H1 (cell line): ENCODE results near the gene SLC15A2. TPM values are rescaled to one million over a fixed set of nuclear protein-coding genes. Genes with fewer than 3 reads are reported as not detected.

Experiments
- CTCF ChIA-PET: fragments of 300-600 bp; sonication (Branson Sonifier 250); formaldehyde crosslinking; loops from one replicate; lab custom pipeline; 2021; ENCODE audit not compliant: partially characterized antibody; lab: Charles Lee
- POLR2A ChIA-PET: fragments of 300-600 bp; sonication (Branson Sonifier 250); formaldehyde crosslinking; loops from one replicate; lab custom pipeline; 2021; ENCODE audit warnings: inconsistent platforms; ENCODE audit not compliant: partially characterized antibody; lab: Charles Lee
- DNase-seq, 2 experiments: peaks; one replicate each; pipeline versions ENCODE4 v3.0.0 to v3.0.0-alpha.2; 2010 to 2022; ENCODE audit warnings: low spot score in 2 of 2, low read depth in 1 of 2, mixed read lengths in 1 of 2
- FAIRE-seq: peaks from 2 replicates; lab custom pipeline; 2011; peaks lifted over from hg19 to GRCh38; lab: Jason Lieb, UNC
- H2AFZ ChIP-seq: 2 replicates; pipeline ENCODE4 v1.8.1; 2012; ENCODE audit warnings: low read length, inconsistent platforms
- H2AK5ac ChIP-seq: 2 replicates; pipeline ENCODE4 v1.6.1; 2013; ENCODE audit warnings: low read depth, low read length
- H2BK120ac ChIP-seq: replicated peaks from 2 replicates; pipeline ENCODE3; 2013; ENCODE audit warnings: low read depth, low read length, inconsistent platforms
- H2BK12ac ChIP-seq: 2 replicates; pipeline ENCODE4 v1.6.1; 2013; ENCODE audit warnings: low read depth, low read length
- H2BK15ac ChIP-seq: 2 replicates; pipeline ENCODE4 v1.6.1; 2013; ENCODE audit warnings: low read length
- H2BK20ac ChIP-seq: 2 replicates; pipeline ENCODE4 v1.6.1; 2013; ENCODE audit warnings: low read length
- H2BK5ac ChIP-seq: 2 replicates; pipeline ENCODE4 v1.6.1; 2013; ENCODE audit warnings: low read depth, low read length
- H3K14ac ChIP-seq: 2 replicates; pipeline ENCODE4 v1.6.1; 2013; ENCODE audit warnings: inconsistent platforms; ENCODE audit not compliant: insufficient read length
- H3K18ac ChIP-seq: 2 replicates; pipeline ENCODE4 v1.6.1; 2013; ENCODE audit warnings: low read length; ENCODE audit errors: extremely low read depth
- H3K23ac ChIP-seq: 2 replicates; pipeline ENCODE4 v1.6.1; 2013; ENCODE audit warnings: inconsistent platforms; ENCODE audit not compliant: insufficient read length
- H3K23me2 ChIP-seq: 2 replicates; pipeline ENCODE4 v1.6.1; 2013; ENCODE audit warnings: low read depth, low read length
- H3K27ac ChIP-seq: 2 replicates; pipeline ENCODE4 v1.6.1; 2011; ENCODE audit warnings: low read depth, low read length, inconsistent platforms
- H3K27me3 ChIP-seq, 4 experiments: replicated peaks in 1 of 4; 1 replicate in 1 of 4; 2 replicates in 3 of 4; pipeline versions ENCODE4 v1.6.1 to v1.8.1; 2011 to 2013; ENCODE audit warnings: low read length in 3 of 4, mild to moderate bottlenecking in 3 of 4, inconsistent platforms in 2 of 4, mixed read lengths in 2 of 4, moderate library complexity in 1 of 4; ENCODE audit not compliant: control insufficient read depth in 3 of 4, insufficient read depth in 3 of 4; ENCODE audit errors: extremely low read depth in 1 of 4
- H3K36me3 ChIP-seq, 4 experiments: 2 replicates each; pipeline versions ENCODE4 v1.6.1 to v1.8.1; 2011 to 2013; ENCODE audit warnings: mild to moderate bottlenecking in 4 of 4, low read length in 3 of 4, moderate library complexity in 2 of 4, control low read depth in 1 of 4, inconsistent platforms in 1 of 4; ENCODE audit not compliant: insufficient read depth in 4 of 4, control insufficient read depth in 2 of 4
- H3K4ac ChIP-seq: replicated peaks from 2 replicates; pipeline ENCODE3; 2013; ENCODE audit warnings: low read length, low read depth, mixed read lengths, inconsistent platforms; ENCODE audit not compliant: insufficient read length
- H3K4me1 ChIP-seq, 4 experiments: replicated peaks in 1 of 4; 1 replicate in 1 of 4; 2 replicates in 3 of 4; pipeline versions ENCODE4 v1.6.1 to v1.8.1; 2011 to 2013; ENCODE audit warnings: low read length in 3 of 4, inconsistent platforms in 2 of 4, mixed read lengths in 1 of 4; ENCODE audit not compliant: insufficient read depth in 4 of 4, control insufficient read depth in 3 of 4
- H3K4me2 ChIP-seq, 2 experiments: 2 replicates each; pipeline versions ENCODE4 v1.6.1 to v1.8.1; 2011 to 2013; ENCODE audit warnings: low read depth in 2 of 2, low read length in 2 of 2, control low read depth in 1 of 2, inconsistent platforms in 1 of 2, mild to moderate bottlenecking in 1 of 2; ENCODE audit not compliant: insufficient read depth in 1 of 2
- H3K4me3 ChIP-seq, 4 experiments: fragments of 200-600, 300-600 bp in 1 of 4; sonication (generic), shearing (Covaris generic), sonication (Bioruptor Twin) in 1 of 4; 2 replicates each; pipeline versions ENCODE4 v1.5.1 to v1.8.1; 2011 to 2016; ENCODE audit warnings: low read length in 4 of 4, low read depth in 3 of 4, control low read depth in 2 of 4, inconsistent platforms in 2 of 4, mild to moderate bottlenecking in 2 of 4, mixed read lengths in 1 of 4, moderate library complexity in 1 of 4; ENCODE audit not compliant: insufficient read depth in 2 of 4; ENCODE audit errors: extremely low read depth in 1 of 4
- H3K56ac ChIP-seq: replicated peaks from 2 replicates; pipeline ENCODE3; 2013; ENCODE audit warnings: low read depth, mild to moderate bottlenecking, mixed read lengths, low read length, inconsistent platforms; ENCODE audit not compliant: insufficient read length
- H3K79me1 ChIP-seq: 2 replicates; pipeline ENCODE4 v1.6.1; 2013; ENCODE audit warnings: low read depth, low read length, control low read depth
- H3K79me2 ChIP-seq, 2 experiments: 2 replicates each; pipeline versions ENCODE4 v1.6.1 to v1.8.1; 2012 to 2013; ENCODE audit warnings: low read length in 2 of 2, mild to moderate bottlenecking in 2 of 2, inconsistent platforms in 1 of 2; ENCODE audit not compliant: insufficient read depth in 2 of 2, control insufficient read depth in 1 of 2
- H3K9ac ChIP-seq, 4 experiments: replicated peaks in 1 of 4; 1 replicate in 1 of 4; 2 replicates in 3 of 4; pipeline versions ENCODE4 v1.6.1 to v1.8.1; 2011 to 2013; ENCODE audit warnings: low read depth in 3 of 4, low read length in 3 of 4, control low read depth in 2 of 4, mild to moderate bottlenecking in 2 of 4, moderate library complexity in 2 of 4, inconsistent platforms in 1 of 4; ENCODE audit errors: extremely low read depth in 1 of 4
- H3K9me3 ChIP-seq, 2 experiments: 2 replicates each; pipeline versions ENCODE4 v1.6.1 to v1.8.1; 2012 to 2013; ENCODE audit warnings: mild to moderate bottlenecking in 2 of 2, moderate library complexity in 2 of 2, control low read depth in 1 of 2, inconsistent platforms in 1 of 2, low read depth in 1 of 2, low read length in 1 of 2, mixed read lengths in 1 of 2; ENCODE audit not compliant: insufficient read depth in 2 of 2
- H4K20me1 ChIP-seq, 2 experiments: replicated peaks in 1 of 2; 2 replicates each; pipeline versions ENCODE3 to v1.8.1; 2011 to 2013; ENCODE audit warnings: inconsistent platforms in 2 of 2, low read length in 2 of 2, mild to moderate bottlenecking in 1 of 2; ENCODE audit not compliant: insufficient read depth in 2 of 2, control insufficient read depth in 1 of 2
- H4K5ac ChIP-seq: 2 replicates; pipeline ENCODE4 v1.6.1; 2013; ENCODE audit warnings: low read length, low read depth, mixed read lengths, inconsistent platforms; ENCODE audit not compliant: insufficient read length
- H4K8ac ChIP-seq: 2 replicates; pipeline ENCODE4 v1.8.0; 2013; ENCODE audit warnings: mild to moderate bottlenecking, moderate library complexity, low read length, inconsistent platforms; ENCODE audit not compliant: insufficient read depth; ENCODE audit errors: extremely low read depth
- H4K91ac ChIP-seq: replicated peaks from 2 replicates; pipeline ENCODE3; 2013; ENCODE audit warnings: low read length, mixed read lengths, inconsistent platforms; ENCODE audit not compliant: insufficient read length
- BACH1 ChIP-seq: IDR thresholded peaks from 2 replicates; pipeline ENCODE4 v1.6.1; 2012; ENCODE audit warnings: low read length, improper control_type of control experiment
- TBP ChIP-seq: IDR thresholded peaks from 2 replicates; pipeline ENCODE4 v1.6.1; 2011; ENCODE audit warnings: low read depth, low read length, improper control_type of control experiment
- ZNF274 ChIP-seq: IDR thresholded peaks from 2 replicates; pipeline ENCODE4 v1.7.0; 2012; ENCODE audit warnings: low read length, borderline replicate concordance; ENCODE audit errors: extremely low read depth
- polyA plus RNA-seq, 7 experiments: library from polyadenylated mRNA; depleted of rRNA in 3 of 7; stranded (reverse) in 5 of 7; unstranded in 2 of 7; fragments of >200 nt in 5 of 7; fragments of 200-250 nt in 2 of 7; gene quantifications; 1 replicate in 5 of 7; 2 replicates in 1 of 7; 4 replicates in 1 of 7; pipeline versions ENCODE4 v1.2.1 to v1.2.3, GENCODE V29; 2011 to 2013; ENCODE audit warnings: missing spikeins in 2 of 7, mixed read lengths in 2 of 7
- total RNA-seq: library from RNA; stranded (reverse); fragmentation: NEBNext Ultra II Directional; extraction: Animal tissue kit (Norgen Biotek cat#: 25700); gene quantifications from 2 replicates; pipeline ENCODE4 v1.2.1, GENCODE V29; 2021

The SLC15A2 gene
- total and polyA plus RNA-seq, 2 of the 8 experiments (the other 6 are each of a cell fraction or from before 2014, with no cell fraction given) = 2.0 to 3.6 TPM

DNA sequence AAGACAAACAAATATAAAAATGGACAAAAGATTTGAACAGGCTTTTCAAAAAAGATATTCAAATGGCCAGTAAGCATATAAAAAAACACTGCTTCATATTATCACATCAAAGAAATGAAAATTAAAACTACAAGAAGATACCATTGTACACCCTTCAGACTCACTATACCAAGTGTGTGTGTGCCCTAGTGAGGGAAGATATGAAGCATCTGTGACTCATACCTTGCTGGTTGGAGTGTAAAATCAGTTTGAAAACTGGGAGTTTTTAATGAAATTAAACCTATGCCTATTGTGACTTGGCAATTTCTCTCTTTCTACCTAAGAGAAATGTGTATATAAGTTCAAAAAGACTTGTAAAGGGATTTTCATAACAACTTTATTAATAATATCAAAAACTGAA lies 23.5 kb upstream of the SLC15A2 start:
- Histone ChIP-seq H3K4ac (no peak overlapping the region), H3K56ac (no peak overlapping the region), H4K8ac (no peak overlapping the region), H2AK5ac (no peak overlapping the region), H4K20me1 (no peaks in the 10 kb centered on the region), H3K14ac (no peak overlapping the region), H3K4me1 (no peaks in the 10 kb centered on the region), H3K27ac (no peak overlapping the region), H3K79me1 (no peaks in the 10 kb centered on the region), H2BK12ac (no peak overlapping the region), H3K79me2 (no peaks in the 10 kb centered on the region), H3K18ac (no peak overlapping the region), H3K23me2 (no peaks in the 10 kb centered on the region), H2BK20ac (no peak overlapping the region), H4K5ac (no peak overlapping the region), H2AFZ (no peak overlapping the region), H3K9me3 (no peaks in the 10 kb centered on the region), H3K27me3 (no peaks in the 10 kb centered on the region), H3K4me2 (no peak overlapping the region), H3K9ac (no peak overlapping the region), H4K91ac (no peak overlapping the region), H3K4me3 (no peak overlapping the region), H3K36me3 (no peaks in the 10 kb centered on the region), H2BK120ac (no peak overlapping the region), H3K23ac (no peak overlapping the region), H2BK15ac (no peak overlapping the region), H2BK5ac (no peak overlapping the region)
- DNase-seq = no peak
- CTCF ChIA-PET = no interaction called here
- FAIRE-seq = no peak
- POLR2A ChIA-PET = no interaction called here
- no peak for TF ChIP-seq ZNF274
- TF ChIP-seq TBP = no peak
- no peak for TF ChIP-seq BACH1
